Right lobe of liver (tissue), 6 donors: ENCODE results near the gene PHF12. TPM values are rescaled to one million over a fixed set of nuclear protein-coding genes. Genes with fewer than 3 reads are reported as not detected.
"Not testable (repeated sequence)": the region's sequence is repeated elsewhere in the genome, so short reads cannot be mapped to it uniquely, and the experiment has no call there.

Experiments
- ATAC-seq, 4 donors: fragments of 200-7000 bp; cut with Tn5 transposase; one replicate each; pipeline ENCODE4 v1.9.1; 2020; ENCODE audit warnings: mild to moderate bottlenecking in 4 of 4, moderate library complexity in 4 of 4
- DNase-seq, 3 donors: peaks; one replicate each; pipeline ENCODE4 v3.0.0-alpha.2; 2020
- H3K27ac ChIP-seq, 3 donors: fragments of 200-600 bp; one replicate each; pipeline ENCODE4 v1.8.0; 2022
- H3K27me3 ChIP-seq, 2 donors: fragments of 200-600 bp; one replicate each; pipeline ENCODE4 v1.8.0; 2022
- H3K36me3 ChIP-seq, 4 donors: fragments of 200-600 bp; sonication (generic) in 1 of 4; one replicate each; pipeline versions ENCODE4 v1.5.1 to v1.8.0; 2017 to 2022; ENCODE audit warnings: control low read depth in 1 of 4
- H3K4me1 ChIP-seq, 4 donors: fragments of 200-600 bp; sonication (generic) in 1 of 4; one replicate each; pipeline versions ENCODE4 v1.5.1 to v1.8.0; 2017 to 2022; ENCODE audit warnings: control low read depth in 1 of 4
- H3K4me3 ChIP-seq, 3 donors: fragments of 200-600 bp; one replicate each; pipeline ENCODE4 v1.8.0; 2022
- H3K9me3 ChIP-seq, 4 donors: fragments of 200-600 bp; sonication (generic) in 1 of 4; one replicate each; pipeline versions ENCODE4 v1.5.1 to v1.8.0; 2017 to 2022; ENCODE audit warnings: control low read depth in 1 of 4
- CTCF ChIP-seq, 4 donors: fragments of 200-600 bp in 3 of 4; fragments of 450-650 bp in 1 of 4; IDR thresholded peaks; one replicate each; pipeline versions ENCODE4 v1.5.1 to v1.8.0; 2016 to 2022; ENCODE audit warnings: antibody characterized with exemption in 4 of 4, mild to moderate bottlenecking in 2 of 4
- POLR2A ChIP-seq: fragments of 450-650 bp; IDR thresholded peaks from one replicate; pipeline ENCODE4 v1.6.1; 2017; ENCODE audit warnings: antibody characterized with exemption, mild to moderate bottlenecking
- WGBS: methylation state at CpG from one replicate; pipeline ENCODE4 v1.1.6; 2018; ENCODE audit warnings: low coverage, low lambda C conversion rate; ENCODE audit not compliant: insufficient coverage; ENCODE audit errors: missing lambda C conversion rate; 5-methylcytosine and 5-hydroxymethylcytosine counted together
- intact Hi-C, 2 donors: fragments of 100-400 bp; cut with DNase I; formaldehyde crosslinking; loops; one replicate each; pipeline versions ENCODE4 v1.11.2 to v1.14.1; 2022
- total RNA-seq, 6 experiments: library from RNA; depleted of rRNA in 2 of 6; stranded (reverse); fragments of >200 nt in 2 of 6; fragmentation: NEBNext Ultra II Directional in 3 of 6; extraction: Animal tissue kit (Norgen Biotek cat#: 25700) in 3 of 6; gene quantifications; one replicate each; pipeline versions ENCODE4 v1.1.0 to v1.2.4, GENCODE V29; 2016 to 2023
- donor health status: DM: no; HTN: yes; CAD: no.
- donor health status: DM: no; HTN: no; CAD: no.
- donor health status: DM: no; HTN: no; CAD: no.
- donor health status: DM: no; HTN: yes; CAD: no.
- donor health status: DM: no; HTN: yes; CAD: no.

PHF12 gene
- total RNA-seq, 6 experiments from 2014 or later = 13.0 to 33.1 (median 17.4) TPM

- DNase-seq (no peak), ATAC-seq (no peak)
- intact Hi-C loops = no loop called here
- TF ChIP-seq CTCF (IDR thresholded peaks at IDR 0.05) (no peak), POLR2A (no peak)
- Histone ChIP-seq H3K4me3 (no peak overlapping the region), H3K27ac (no peak overlapping the region), H3K9me3 (no peaks in the 10 kb centered on the region), H3K27me3 (no peaks in the 10 kb centered on the region), H3K4me1 (no peaks in the 10 kb centered on the region), H3K36me3 (peaks cover 12 to 57% (median 31%) of the 10 kb centered on the region in 4 donors)
- no CpG with 5 or more reads among the region's 10 CpGs for WGBS
Measured at GRCh38 chr17:28880572-28880945, 70.8 kb downstream of the PHF12 start.

- Histone ChIP-seq H3K36me3 (peaks cover 12 to 54% (median 27%) of the 10 kb centered on the region in 4 donors), H3K4me1 (no peaks in the 10 kb centered on the region), H3K27me3 (no peaks in the 10 kb centered on the region), H3K27ac (no peak overlapping the region), H3K9me3 (no peaks in the 10 kb centered on the region), H3K4me3 (no peak overlapping the region)
- no peak for ATAC-seq
- intact Hi-C loops = no loop called here
- TF ChIP-seq CTCF (IDR thresholded peaks at IDR 0.05) = no peak
- TF ChIP-seq POLR2A = no peak
- WGBS = 54% methylated on average over 4 of the region's 9 CpGs
- DNase-seq = no peak
Measured at GRCh38 chr17:28879886-28880571, 71.3 kb downstream of the PHF12 start.

GRCh38 chr17:28878981-28879380 is 72.3 kb downstream of the PHF12 start:
- intact Hi-C loops = no loop called here
- no peak for TF ChIP-seq POLR2A
- TF ChIP-seq CTCF (IDR thresholded peaks at IDR 0.05) = peak in 3 of 4 donors; percentile 12 to 31 (median 16)
- Histone ChIP-seq H3K27me3 (no peaks in the 10 kb centered on the region), H3K4me1 (no peaks in the 10 kb centered on the region), H3K9me3 (no peaks in the 10 kb centered on the region), H3K36me3 (peaks cover 12 to 46% (median 24%) of the 10 kb centered on the region in 4 donors), H3K27ac (no peak overlapping the region), H3K4me3 (no peak overlapping the region)
- ATAC-seq (peak; percentile 47 to 69 (median 55)), DNase-seq (no peak)
- 80% methylated on average over 1 of the region's 4 CpGs for WGBS

GRCh38 chr17:28878158-28878910 is 73.0 kb downstream of the PHF12 start:
- intact Hi-C loops = no loop called here
- 83% methylated on average over 2 of the region's 2 CpGs for WGBS
- no peaks in the 10 kb centered on the region for H3K27me3 ChIP-seq
- no peaks in the 10 kb centered on the region for H3K9me3 ChIP-seq
- ATAC-seq (no peak), DNase-seq (no peak)
- peaks cover 12 to 40% (median 24%) of the 10 kb centered on the region in 4 donors for H3K36me3 ChIP-seq
- H3K4me3 ChIP-seq = no peak overlapping the region
- no peaks in the 10 kb centered on the region for H3K4me1 ChIP-seq
- no peak overlapping the region for H3K27ac ChIP-seq
- no peak for TF ChIP-seq POLR2A
- TF ChIP-seq CTCF (IDR thresholded peaks at IDR 0.05) = no peak

DNA sequence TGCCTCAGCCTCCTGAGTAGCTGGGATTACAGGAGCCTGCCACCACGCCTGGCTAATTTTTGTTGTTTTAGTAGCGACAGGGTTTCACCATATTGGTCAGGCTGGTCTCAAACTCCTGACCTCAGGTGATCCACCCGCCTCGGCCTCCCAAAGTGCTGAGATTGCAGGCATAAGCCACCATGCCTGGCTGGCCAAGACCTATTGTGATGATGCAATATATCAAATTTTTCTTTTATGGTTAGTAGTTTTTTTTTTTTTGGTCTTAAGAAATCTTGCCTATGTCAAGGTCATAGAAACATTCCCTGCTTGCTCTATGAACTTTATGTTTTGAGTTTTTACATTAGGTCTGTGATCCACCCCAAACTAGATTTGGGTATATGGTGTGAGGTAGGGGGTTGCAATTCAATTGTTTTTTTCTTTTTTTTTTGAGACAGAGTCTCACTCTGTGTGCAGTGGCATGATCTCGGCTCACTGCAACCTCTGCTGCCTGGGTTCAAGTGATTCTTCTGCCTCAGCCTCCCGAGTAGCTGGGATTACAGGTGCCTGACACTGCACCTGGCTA is 74.1 kb downstream of the PHF12 start:
- H3K9me3 ChIP-seq, H3K27ac ChIP-seq, H3K4me3 ChIP-seq, intact Hi-C loops, DNase-seq, H3K4me1 ChIP-seq, H3K27me3 ChIP-seq, ATAC-seq: not testable (repeated sequence)
- WGBS = 63% methylated on average over 3 of the region's 6 CpGs
- H3K36me3 ChIP-seq = peaks cover 12 to 31% (median 20%) of the 10 kb centered on the region in 4 donors
